Adrenal gland (tissue), 12 donors: ENCODE results near the gene ICOSLG. TPM values are rescaled to one million over a fixed set of nuclear protein-coding genes. Genes with fewer than 3 reads are reported as not detected.
"Not testable (repeated sequence)": the region's sequence is repeated elsewhere in the genome, so short reads cannot be mapped to it uniquely, and the experiment has no call there.

Experiments
- DNase-seq, 7 donors: peaks; one replicate each; pipeline ENCODE4 v3.0.0-alpha.2; 2019 to 2020
- H3K27ac ChIP-seq, 5 donors: fragments of 200-600 bp; sonication (generic) in 4 of 5; 1 replicate in 3 of 5; 2 replicates in 2 of 5; pipeline versions ENCODE4 v1.5.1 to v1.8.0; 2016 to 2020; ENCODE audit warnings: mild to moderate bottlenecking in 1 of 5
- H3K27me3 ChIP-seq: fragments of 200-600 bp; 2 replicates; pipeline ENCODE4 v1.8.0; 2021
- H3K36me3 ChIP-seq, 2 donors: fragments of 200-600 bp; replicated peaks in 1 of 2; 1 replicate in 1 of 2; 2 replicates in 1 of 2; pipeline versions ENCODE4 v1.5.1 to v1.8.0; 2018 to 2022
- H3K4me1 ChIP-seq, 2 donors: fragments of 200-600 bp; replicated peaks in 1 of 2; 1 replicate in 1 of 2; 2 replicates in 1 of 2; pipeline versions ENCODE4 v1.5.1 to v1.8.0; 2018 to 2021
- H3K4me3 ChIP-seq, 4 donors: fragments of 200-600 bp; sonication (generic) in 3 of 4; one replicate each; pipeline ENCODE4 v1.5.1; 2016 to 2018
- H3K9me3 ChIP-seq, 3 donors: fragments of 200-600 bp; sonication (generic) in 1 of 3; replicated peaks in 1 of 3; 1 replicate in 2 of 3; 2 replicates in 1 of 3; pipeline versions ENCODE4 v1.5.1 to v1.8.0; 2016 to 2021
- WGBS, 4 donors: extraction: QIAGEN DNeasy Blood & Tissue Kit in 2 of 4; methylation state at CpG; one replicate each; pipeline versions ENCODE4 v1.1.5 to v1.1.7; 2013 to 2017; 5-methylcytosine and 5-hydroxymethylcytosine counted together
- intact Hi-C, 2 donors: fragments of 100-400 bp; cut with DNase I; formaldehyde crosslinking; loops; one replicate each; pipeline versions ENCODE4 v1.14.1 to v1.15.0; 2022 to 2023
- polyA plus RNA-seq, 3 donors: library from polyadenylated mRNA; stranded (reverse); fragments of 200-250 nt in 2 of 3; fragments of 350-450 nt in 1 of 3; fragmentation: Illumina TruSeq in 1 of 3; extraction: RNeasy Lipid Tissue Mini Kit (QIAGEN cat#74804) in 1 of 3; gene quantifications; one replicate each; pipeline ENCODE4 v1.2.3, GENCODE V29; 2013 to 2014
- total RNA-seq, 9 donors: library from RNA; depleted of rRNA in 4 of 9; stranded (reverse); fragments of >200 nt in 4 of 9; fragments of 120-200 nt in 1 of 9; fragmentation: NEBNext Ultra II Directional in 1 of 9; extraction: Animal tissue kit (Norgen Biotek cat#: 25700) in 1 of 9; gene quantifications; one replicate each; pipeline versions ENCODE4 v1.1.0 to v1.2.4, GENCODE V29; 2013 to 2023
- donor health status: healthy with polysubstance abuse.
- donor health status: Bipolar disorder and iron deficiency.
- donor health status: DM: yes; HTN: yes; CAD: no.
- donor health status: DM: no; HTN: no; CAD: no.
- donor health status: DM: no; HTN: no; CAD: no.
- donor health status: DM: yes; HTN: yes; CAD: no.

ICOSLG gene
- total and polyA plus RNA-seq, 12 donors: 0.11 to 4.0 (median 1.7) TPM

- WGBS, 4 donors: no CpG with 5 or more reads among the region's 15 CpGs
- H3K27ac ChIP-seq, H3K4me1 ChIP-seq, H3K36me3 ChIP-seq, intact Hi-C loops, H3K27me3 ChIP-seq, H3K4me3 ChIP-seq, DNase-seq, H3K9me3 ChIP-seq: not testable (repeated sequence)
Measured at GRCh38 chr21:44243980-44244379, 3.2 kb upstream of the ICOSLG start.

- H3K36me3 ChIP-seq, H3K4me3 ChIP-seq, H3K9me3 ChIP-seq, H3K27ac ChIP-seq, H3K4me1 ChIP-seq, intact Hi-C loops, H3K27me3 ChIP-seq, DNase-seq: not testable (repeated sequence)
- WGBS, 4 donors: no CpG with 5 or more reads among the region's 27 CpGs
Measured at GRCh38 chr21:44241281-44241680, 538 bp upstream of the ICOSLG start.

DNA sequence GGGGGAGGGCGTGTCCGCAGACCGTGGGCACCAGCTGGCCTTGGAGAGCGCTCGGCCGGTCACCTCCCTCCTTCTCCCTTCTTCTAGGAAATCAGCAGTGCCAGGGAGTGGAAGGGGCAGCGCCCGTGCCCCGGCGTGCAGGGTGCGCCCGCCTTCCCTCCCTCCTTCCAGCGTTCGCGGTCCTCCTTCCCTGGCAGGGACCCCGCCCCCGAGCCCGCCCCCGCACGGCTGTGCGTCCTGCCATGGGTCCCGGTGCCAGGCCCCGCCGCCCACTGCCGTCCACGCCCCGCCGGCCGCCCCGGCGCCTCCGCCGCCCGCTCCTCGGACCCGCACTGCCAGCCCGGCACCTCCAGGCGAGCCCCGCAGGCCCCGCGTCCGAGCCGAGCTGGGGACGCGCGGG is 390 bp downstream of the ICOSLG start:
- intact Hi-C loops, H3K4me3 ChIP-seq, H3K9me3 ChIP-seq, H3K27me3 ChIP-seq, H3K4me1 ChIP-seq, H3K36me3 ChIP-seq, DNase-seq, H3K27ac ChIP-seq: not testable (repeated sequence)
- WGBS, 4 donors: no CpG with 5 or more reads among the region's 46 CpGs

- H3K4me3 ChIP-seq, intact Hi-C loops, H3K9me3 ChIP-seq, H3K4me1 ChIP-seq, H3K27me3 ChIP-seq, DNase-seq, H3K27ac ChIP-seq, H3K36me3 ChIP-seq: not testable (repeated sequence)
- WGBS, 4 donors: 86% methylated on average over 10 of the region's 22 CpGs; no CpG with 5 or more reads in 3 of the 4 donors
Measured at GRCh38 chr21:44229561-44229960, 11.2 kb downstream of the ICOSLG start.

GRCh38 chr21:44228109-44228508 is 12.6 kb downstream of the ICOSLG start:
- H3K4me3 ChIP-seq, intact Hi-C loops, DNase-seq, H3K27ac ChIP-seq, H3K9me3 ChIP-seq, H3K27me3 ChIP-seq, H3K36me3 ChIP-seq, H3K4me1 ChIP-seq: not testable (repeated sequence)
- no CpG with 5 or more reads among the region's 13 CpGs for WGBS, 4 donors

GRCh38 chr21:44227614-44228013 is 13.1 kb downstream of the ICOSLG start:
- H3K27ac ChIP-seq, H3K4me1 ChIP-seq, H3K27me3 ChIP-seq, H3K36me3 ChIP-seq, H3K9me3 ChIP-seq, H3K4me3 ChIP-seq, intact Hi-C loops, DNase-seq: not testable (repeated sequence)
- WGBS, 4 donors: 94% methylated on average over 2 of the region's 9 CpGs; no CpG with 5 or more reads in 3 of the 4 donors

GRCh38 chr21:44225605-44226004 is 15.1 kb downstream of the ICOSLG start:
- DNase-seq, intact Hi-C loops, H3K4me1 ChIP-seq, H3K9me3 ChIP-seq, H3K27ac ChIP-seq, H3K36me3 ChIP-seq, H3K4me3 ChIP-seq, H3K27me3 ChIP-seq: not testable (repeated sequence)
- WGBS, 4 donors: no CpG with 5 or more reads among the region's 6 CpGs

DNA sequence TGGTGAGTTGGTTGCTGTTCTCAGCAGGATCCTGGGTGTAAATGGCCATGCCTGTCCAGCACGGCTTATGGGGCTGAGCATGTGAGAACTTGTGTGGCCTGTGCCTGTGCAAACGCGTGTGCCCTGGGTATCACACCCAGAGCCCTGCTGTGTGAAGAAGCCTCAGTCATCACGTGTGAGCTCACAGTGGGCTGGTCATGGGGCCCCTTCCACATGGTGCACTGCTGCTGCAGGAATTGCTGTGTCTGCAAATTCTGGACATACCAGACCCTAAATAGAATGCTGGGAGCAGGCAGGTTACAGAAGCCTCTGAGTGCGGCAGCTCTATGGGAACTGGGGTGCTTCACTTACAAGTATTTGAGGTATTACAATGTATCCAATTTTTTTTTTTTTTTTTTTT is 17.4 kb downstream of the ICOSLG start:
- H3K27me3 ChIP-seq, H3K4me3 ChIP-seq, H3K27ac ChIP-seq, H3K36me3 ChIP-seq, H3K9me3 ChIP-seq, DNase-seq, intact Hi-C loops, H3K4me1 ChIP-seq: not testable (repeated sequence)
- no CpG with 5 or more reads among the region's 5 CpGs for WGBS, 4 donors

GRCh38 chr21:44220674-44221073 is 20.1 kb downstream of the ICOSLG start:
- H3K36me3 ChIP-seq, H3K4me3 ChIP-seq, H3K27me3 ChIP-seq, H3K4me1 ChIP-seq, DNase-seq, H3K9me3 ChIP-seq, H3K27ac ChIP-seq, intact Hi-C loops: not testable (repeated sequence)
- no CpG with 5 or more reads among the region's 18 CpGs for WGBS, 4 donors

DNA sequence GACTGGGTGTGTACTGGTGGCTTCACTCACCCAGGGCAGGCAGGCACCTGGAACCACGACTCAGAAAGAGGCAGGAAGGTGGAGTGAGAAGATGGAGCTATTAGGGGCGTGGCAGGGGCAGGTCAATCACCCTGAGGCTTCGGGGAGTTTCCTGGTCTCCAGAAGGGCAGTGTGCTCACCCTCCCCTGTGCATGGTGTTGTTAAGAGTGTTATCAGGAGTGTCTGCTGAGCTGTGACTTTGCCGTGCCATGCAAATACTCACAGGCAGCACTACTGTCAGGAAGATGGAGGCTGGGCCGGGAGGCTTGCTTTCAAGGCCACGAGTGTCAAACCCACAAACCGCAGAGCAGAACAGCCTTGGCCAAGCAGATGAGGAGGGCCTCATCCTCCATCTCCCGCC is 22.3 kb downstream of the ICOSLG start:
- no CpG with 5 or more reads among the region's 8 CpGs for WGBS, 4 donors
- H3K36me3 ChIP-seq, DNase-seq, H3K4me1 ChIP-seq, H3K27ac ChIP-seq, H3K4me3 ChIP-seq, H3K9me3 ChIP-seq, intact Hi-C loops, H3K27me3 ChIP-seq: not testable (repeated sequence)

GRCh38 chr21:44211978-44212377 is 28.8 kb downstream of the ICOSLG start:
- DNase-seq, H3K4me1 ChIP-seq, H3K4me3 ChIP-seq, H3K36me3 ChIP-seq, intact Hi-C loops, H3K27me3 ChIP-seq, H3K27ac ChIP-seq, H3K9me3 ChIP-seq: not testable (repeated sequence)
- WGBS, 4 donors: 83 to 100% methylated on average over 2 of the region's 2 CpGs; no CpG with 5 or more reads in 2 of the 4 donors

DNA sequence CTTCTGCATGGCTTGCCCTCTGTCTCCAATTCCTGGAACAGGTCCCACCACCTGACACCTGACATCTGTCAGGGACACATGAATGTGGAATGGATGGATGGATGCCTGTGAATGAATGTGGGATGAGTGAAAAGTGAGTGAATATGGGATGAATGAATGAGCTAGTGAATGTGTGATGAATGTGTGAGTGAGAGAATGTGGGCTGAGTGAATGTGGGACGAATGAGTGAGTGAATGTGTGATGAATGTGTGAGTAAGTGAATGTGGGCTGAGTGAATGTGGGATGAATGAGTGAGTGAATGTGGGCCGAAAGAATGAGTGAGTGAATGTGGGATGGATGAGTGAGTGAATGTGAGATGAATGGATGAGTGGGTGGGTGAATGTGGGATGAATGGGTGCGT is 29.2 kb downstream of the ICOSLG start:
- H3K27ac ChIP-seq, H3K9me3 ChIP-seq, H3K4me3 ChIP-seq, H3K36me3 ChIP-seq, H3K4me1 ChIP-seq, DNase-seq, H3K27me3 ChIP-seq, intact Hi-C loops: not testable (repeated sequence)
- 91 to 100% methylated on average over 1 to 2 of the region's 3 CpGs; no CpG with 5 or more reads in 2 of the 4 donors for WGBS, 4 donors
